GM19463 (cell line): ENCODE results near the gene TSPAN17.
"Not testable (repeated sequence)": the region's sequence is repeated elsewhere in the genome, so short reads cannot be mapped to it uniquely, and the experiment has no call there.

Source experiments
- ATAC-seq: cut with Tn5 transposase; IDR thresholded peaks from one replicate; pipeline ENCODE4 v1.9.1; 2021; ENCODE audit warnings: mild to moderate bottlenecking, moderate library complexity; ENCODE audit not compliant: unreplicated experiment

The TSPAN17 gene, protein sequence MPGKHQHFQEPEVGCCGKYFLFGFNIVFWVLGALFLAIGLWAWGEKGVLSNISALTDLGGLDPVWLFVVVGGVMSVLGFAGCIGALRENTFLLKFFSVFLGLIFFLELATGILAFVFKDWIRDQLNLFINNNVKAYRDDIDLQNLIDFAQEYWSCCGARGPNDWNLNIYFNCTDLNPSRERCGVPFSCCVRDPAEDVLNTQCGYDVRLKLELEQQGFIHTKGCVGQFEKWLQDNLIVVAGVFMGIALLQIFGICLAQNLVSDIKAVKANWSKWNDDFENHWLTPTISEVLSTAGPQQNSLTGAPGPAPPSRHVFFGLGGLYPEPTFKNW

DNA sequence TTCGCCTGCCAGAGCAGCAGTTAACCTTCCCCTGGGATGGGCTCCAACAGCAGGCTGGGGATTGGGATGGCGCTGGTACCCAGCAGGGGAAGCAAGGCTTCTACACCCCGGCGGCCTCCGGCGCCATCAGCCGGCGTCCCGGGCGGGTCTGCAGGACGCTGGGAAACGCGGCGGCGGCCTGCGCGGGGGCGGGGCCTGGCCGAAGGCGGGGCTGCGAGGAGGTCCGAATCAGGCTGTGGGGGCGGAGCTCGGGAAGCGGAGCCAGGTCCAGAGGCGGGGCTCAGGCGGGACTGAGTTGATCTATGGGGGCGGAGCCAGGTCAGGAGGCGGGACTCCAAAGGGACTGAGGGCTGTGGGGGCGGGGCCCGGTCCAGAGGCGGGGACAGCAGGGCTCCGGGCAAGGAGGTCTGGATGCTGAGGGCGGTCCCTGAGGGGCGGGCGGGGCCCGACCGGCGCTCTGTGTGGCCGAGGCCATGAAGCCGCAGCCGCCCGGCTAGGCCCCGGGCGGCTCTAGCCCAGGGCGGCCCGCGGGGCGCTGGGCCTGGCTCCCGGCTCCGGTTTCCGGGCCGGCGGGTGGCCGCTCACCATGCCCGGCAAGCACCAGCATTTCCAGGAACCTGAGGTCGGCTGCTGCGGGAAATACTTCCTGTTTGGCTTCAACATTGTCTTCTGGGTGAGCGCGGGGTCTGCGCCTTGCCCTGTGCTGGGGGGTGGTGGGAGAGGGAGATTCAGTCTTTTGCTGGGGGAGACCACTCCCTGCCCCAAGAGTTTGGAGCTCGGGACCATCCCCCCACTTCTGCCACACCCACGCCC lies at the start of gene TSPAN17:
TSPAN17 (plus strand) TSS at position 455 of the 813 bp plus-strand sequence; CDS start at position 587, 132 bp downstream.
- ATAC-seq: peak; percentile 90

DNA sequence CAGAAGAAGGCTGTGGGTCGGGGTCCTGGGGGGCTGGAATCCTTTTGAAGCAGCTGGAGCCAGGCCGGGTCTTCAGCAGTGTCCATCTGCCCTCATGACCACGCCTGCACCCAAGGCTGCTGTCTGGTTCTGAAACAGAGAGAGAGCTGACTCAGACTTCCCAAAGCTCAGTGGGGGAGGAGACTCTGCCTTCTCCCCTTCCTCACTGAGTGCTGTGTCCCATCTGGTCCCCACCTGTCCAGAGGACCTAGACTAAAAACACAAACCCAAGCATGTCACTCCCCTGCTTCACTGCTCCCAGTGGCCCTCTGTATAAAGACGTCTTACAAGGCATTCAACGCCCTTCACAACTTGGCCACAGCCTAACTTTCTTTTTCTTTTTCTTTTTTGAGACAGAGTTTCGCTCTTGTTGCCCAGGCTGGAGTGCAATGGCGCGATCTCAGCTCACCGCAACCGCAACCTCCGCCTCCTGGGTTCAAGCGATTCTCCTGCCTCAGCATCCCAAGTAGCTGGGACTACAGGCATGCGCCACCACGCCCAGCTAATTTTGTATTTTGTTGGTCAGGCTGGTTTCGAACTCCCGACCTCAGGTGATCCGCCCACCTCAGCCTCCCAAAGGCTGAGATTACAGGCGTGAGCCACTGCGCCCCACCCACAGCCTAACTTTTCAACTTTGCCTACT lies 47.4 kb upstream of the TSPAN17 start:
- not testable (repeated sequence) for ATAC-seq

DNA sequence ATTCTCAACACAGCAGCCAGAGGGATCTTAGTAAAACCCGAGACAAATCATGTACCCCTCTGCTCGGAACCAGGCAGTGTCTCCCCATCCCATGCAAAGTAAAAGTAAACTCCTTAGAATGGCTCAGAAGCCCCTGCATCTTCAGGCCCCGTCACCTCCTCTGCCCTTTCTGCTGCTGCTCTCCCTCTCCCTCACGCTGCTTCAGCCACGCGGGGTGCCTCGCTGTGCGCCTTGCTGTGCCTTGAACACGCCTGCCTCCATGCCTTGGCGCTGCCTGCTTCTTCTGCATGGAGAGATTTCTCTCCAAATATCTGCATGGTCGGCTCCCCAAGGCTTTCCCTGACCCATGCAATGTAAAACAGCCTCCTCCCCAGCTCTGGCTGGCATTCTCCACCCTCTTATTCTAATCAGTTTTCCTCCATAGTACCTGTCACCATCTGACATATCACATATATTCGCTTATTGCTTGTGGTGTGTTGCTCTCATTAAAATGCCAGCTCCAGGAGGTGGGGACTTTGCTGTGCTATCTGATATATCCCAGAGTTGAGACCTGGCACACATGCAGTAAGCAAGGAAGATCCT lies 45.3 kb upstream of the TSPAN17 start:
- no peak for ATAC-seq

DNA sequence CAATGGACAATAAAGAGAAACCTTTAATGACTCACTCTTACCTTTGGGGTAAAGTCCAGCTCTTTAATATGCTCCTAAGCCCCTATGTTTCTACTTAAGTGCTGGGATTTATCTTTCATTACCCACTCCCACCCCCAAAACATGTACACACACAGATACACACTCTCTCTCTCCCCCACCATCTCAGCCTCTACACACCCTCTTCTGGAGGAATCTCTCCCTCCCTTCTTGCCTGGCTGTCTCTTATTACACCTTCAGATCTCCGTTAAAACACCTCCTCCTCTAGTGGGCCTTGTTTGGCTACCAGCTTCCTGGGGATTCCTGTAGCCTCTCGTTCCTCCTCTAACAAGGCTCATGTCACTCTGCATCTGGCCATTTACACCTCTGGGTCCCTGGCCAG lies 44.2 kb upstream of the TSPAN17 start:
- ATAC-seq: no peak

DNA sequence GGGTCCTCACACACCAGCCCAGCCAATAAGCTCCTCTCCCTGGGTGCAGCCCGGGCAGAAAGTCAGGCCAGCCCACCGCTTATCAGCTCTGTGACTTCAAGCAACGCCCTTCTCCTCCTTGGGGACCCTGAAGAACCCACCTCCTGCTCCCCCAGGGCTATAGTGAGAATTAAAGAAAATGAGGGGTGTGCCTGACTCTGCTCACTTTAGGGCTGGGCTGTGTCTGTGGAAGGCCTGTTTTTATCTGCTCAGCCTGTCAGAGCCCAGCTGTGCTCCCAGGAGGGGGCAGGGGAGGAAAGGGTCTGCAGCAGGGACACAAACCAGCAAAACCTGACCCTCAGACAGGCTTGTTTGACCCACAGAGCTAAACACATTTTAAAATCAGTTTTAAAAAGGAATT lies 41.3 kb upstream of the TSPAN17 start:
- ATAC-seq: no peak

DNA sequence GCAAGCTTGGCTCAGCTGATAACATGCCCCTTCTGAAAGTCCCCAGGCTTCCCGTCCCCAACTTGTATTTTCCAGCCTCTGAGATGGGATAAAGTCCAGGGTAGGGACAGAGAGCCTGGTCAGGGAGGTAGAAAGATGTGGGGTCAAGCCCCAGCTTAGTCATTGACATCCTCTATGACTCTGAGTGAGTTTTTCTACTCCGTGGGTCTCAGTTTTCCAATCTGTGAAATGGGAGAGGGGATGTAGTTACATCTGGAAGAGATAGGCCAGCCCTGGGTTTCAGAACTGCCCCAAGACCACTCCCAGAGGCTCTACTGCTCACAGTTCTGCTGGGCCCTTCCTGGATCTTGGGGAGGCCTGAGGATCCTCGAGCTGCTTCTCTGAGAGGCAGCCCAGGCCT lies 40.4 kb upstream of the TSPAN17 start:
- no peak for ATAC-seq

DNA sequence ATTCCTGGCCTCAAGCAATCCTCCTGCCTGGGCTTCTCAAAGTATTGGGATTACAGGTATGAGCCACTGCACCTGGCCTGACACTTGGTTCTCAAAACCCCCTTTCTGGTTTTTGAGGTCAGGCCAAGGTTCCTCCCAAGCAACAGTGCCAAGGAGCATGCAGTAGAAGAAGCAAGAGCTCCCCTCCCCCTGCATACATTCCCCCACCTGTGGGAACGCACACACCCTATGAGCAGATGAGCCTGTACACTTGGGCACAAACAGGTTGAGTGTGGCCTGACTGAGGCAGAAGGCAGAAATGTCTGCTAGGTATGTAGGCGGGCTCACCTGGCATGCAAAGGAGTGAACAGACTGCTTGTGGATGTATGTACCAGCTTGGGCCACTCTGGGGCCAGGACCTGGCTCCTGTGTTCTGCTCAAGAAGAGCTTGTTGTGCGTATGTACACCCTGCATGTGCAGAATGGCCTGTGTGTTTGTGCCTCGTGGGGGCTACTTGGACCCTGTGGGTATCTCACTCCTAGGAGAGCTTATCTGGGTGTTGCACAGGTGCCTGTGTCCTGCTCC lies 39.1 kb upstream of the TSPAN17 start:
- no peak for ATAC-seq

DNA sequence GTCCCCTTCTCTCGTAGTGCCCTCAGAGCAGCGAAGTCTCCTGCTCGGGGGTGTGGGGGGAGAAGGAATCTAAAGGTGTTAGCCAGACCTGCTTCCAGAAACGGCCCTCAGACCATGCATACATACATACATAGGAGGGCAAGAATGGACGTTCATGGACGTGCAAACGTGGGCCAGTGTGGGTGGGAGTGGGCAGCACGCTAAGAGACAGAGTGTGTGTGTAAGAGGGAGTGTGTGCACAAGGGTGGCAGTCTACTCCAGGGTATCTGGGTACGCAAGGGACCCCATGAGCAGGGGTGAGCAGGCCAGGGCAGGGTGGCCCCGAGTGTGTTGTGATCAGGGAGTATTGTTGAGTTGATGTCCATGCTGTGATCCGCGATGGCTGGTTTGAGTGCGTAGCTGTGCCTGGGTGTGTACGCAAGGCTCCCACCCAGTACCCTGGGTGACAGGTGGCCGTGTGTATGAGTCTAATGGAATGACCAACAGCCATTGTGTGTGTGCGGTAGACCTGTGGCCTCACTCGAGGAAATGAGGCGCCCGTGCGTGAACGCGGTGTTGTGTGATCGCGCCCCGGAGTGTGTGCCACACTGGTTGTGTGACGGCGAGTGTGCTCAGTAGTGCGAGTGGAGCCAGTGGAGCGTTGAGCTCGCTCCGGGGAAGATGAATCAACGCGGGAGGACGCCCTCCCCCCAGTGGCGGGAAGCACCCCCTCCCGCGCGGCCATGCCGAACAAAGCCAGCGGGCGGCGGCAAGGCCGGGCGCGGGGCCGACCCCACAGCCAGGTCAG lies 38.2 kb upstream of the TSPAN17 start:
- ATAC-seq: peak; percentile 24

DNA sequence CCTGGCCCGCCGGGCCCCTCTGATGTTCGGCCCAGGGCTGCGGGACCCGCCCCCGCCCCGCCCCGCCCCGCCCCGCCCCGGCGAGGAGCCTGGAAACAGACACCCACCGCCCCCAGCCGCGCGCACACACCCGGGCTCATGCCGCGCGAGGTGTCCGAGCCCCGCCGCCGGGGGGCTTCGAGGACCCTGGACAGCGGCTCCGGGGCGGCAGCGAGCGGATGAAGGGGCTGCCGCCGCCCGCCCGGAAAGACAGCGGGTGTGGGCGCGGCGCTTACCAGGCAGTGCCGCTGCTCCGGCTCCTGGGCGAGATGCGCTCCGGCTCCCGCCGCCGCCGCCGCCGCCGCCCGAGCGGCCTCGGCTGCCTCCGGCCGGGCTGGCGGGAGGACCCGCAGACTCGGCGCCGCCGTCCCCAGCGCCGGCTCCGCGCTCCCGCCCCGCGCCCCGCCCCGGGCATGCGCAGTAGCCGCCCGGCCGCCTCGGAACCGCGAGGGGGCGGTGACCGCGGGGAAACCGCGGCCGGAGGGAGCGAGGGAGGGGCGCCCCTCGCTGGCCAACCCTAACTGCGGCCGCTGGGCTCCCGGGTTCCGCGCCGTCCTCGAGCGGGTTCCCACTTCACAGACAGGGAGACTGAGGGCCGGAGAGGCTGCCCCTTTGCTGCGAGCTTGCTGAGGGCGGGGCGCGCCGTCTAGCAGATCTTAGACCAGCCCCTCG lies 37.4 kb upstream of the TSPAN17 start, which contains the start of gene GPRIN1:
GPRIN1 (minus strand) TSS at position 433 of the 711 bp plus-strand sequence. CDS start 10,322 bp downstream, outside the sequence.
- peak; percentile 76 for ATAC-seq

DNA sequence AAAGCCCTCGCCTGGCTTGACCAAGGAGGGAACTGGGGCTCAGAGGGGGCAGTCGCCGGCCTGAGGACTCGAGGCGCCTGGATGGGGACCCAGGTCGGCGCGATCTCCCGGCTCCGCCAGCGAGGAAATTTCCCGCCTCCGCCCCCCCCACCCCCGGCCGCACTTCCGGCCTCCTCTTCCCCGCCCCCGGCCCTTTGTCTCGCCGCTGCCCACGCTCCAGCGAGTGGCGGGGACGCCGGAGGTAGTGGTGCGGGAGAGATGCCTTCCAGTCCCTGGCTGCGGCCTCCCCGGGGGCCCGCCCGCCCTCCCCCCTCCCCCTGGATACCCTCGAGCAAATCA lies 36.9 kb upstream of the TSPAN17 start:
- ATAC-seq: no peak

DNA sequence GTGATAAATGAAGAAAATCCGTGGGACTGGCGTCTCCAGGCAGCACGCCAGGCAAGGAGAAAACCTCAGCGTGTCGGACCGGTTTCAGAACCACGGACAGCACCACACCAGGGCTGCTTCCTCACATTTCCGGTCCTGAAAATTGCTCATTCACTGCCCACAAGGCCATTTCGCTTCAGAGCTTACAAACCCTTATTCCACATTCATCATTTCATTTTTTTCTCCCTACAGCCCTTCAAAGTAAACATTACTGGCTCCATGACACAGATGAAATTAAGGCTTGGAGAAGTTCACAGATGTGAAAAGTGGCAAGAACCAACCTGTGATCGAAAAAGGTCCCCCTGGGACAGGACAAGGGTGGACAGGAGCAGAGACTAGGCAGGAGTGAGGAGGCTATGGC lies 35.8 kb upstream of the TSPAN17 start:
- no peak for ATAC-seq

DNA sequence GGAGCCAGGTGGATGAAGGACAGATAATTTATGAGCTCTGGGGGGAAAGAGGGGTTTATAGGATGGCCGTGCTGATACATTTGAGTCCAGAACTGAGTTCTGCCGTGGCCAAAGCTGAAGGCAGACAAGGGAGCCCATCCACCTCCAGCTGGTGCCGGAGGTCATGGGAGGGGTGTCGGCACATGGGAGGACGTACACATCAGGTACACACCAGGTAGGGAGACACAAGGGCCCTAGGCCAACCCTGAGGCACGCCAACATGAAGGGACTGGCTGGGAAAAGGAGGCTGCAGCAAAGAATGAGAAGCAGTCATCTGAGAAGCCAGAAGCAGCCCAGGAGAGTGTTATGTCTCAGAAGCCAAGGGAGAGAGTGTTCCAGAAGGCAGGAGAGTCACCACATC lies 35.3 kb upstream of the TSPAN17 start:
- ATAC-seq: no peak

DNA sequence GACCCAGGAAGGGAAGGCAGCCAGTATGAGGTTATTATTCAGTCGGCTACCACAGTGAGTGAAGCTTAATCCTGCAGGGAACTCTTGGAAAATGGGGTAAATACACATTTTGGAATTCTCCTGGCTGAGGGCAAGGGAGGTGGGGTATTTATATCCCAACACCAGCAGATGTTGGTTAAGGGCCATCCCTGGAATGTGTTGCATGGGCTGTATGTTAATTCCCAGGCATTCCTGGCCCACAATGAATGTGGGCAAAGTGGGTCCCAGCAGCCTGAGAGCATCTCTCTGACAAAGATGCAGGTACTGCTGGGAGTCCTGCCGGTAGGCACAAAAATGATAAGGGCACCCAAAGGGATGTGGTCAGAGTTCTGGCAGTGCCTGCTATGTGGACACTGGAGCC lies 34.4 kb upstream of the TSPAN17 start:
- no peak for ATAC-seq

DNA sequence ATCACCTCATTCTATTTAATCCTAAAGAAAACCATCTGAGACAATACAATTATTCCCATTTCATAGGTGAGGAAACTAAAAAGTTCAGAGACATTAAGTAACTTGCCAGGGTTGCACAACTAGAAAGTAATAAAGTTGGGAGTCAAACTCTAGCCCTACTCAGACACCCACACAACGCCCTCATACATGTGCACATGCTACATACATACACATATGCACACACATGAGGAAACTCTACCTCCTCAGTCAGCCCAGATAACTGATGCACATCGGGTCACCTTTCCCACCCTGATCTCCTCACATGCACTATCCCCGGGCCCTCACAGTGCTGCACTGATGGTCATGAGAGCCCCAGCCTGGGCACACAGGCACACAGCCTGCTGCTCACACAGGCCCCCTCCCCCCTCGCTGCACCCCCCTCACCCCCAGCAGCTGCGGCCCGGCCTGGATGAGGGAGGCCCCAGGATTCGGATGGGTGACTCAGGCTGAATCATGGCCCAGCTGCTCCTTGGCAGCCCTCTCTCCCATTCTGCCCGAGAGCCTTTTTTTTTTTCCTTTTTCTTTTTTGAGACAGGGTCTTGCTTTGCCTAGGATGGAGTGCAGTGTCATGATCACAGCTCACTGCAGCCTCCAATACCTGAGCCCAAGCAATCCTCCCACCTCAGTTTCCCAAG lies 32.3 kb upstream of the TSPAN17 start:
- ATAC-seq: no peak

DNA sequence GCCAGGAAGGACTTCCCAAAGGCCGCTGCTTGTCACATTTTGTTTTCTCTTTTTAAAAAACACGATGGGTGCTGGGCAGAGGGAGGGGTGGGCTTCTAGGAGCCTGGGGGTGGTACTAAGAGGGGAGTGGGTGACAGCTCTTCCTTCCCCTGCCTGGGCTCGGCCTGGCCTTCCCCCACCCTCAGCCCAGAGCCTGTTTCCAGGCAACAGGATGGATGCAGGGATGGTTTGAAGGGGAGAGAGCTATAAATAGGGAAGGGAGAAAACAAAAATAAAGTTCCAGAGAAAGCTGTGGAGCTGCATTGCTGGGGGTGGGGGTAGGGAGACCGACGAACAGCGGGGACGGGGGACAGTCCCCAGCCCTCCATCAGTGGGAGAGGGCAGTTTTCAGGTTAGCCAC lies 30.8 kb upstream of the TSPAN17 start:
- no peak for ATAC-seq

DNA sequence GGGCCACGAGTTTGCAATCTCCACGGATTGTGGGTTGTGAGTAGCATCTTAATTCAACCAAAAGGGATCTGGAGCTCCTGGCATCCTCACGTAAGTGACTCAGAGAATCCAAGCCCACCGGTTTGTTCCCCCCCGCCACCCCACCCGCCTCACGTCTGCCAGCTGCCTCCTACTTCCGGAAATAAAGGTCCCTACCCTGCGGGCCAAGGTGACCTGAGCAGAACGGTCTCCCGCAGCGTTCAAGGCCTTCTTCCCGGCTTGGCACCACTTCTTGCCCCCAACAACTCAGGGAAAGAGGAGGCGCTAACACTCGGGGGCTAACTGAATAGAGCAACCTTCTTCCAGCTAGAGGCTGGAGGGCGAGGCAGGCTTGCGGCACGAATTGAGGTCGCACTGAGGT lies 28.5 kb upstream of the TSPAN17 start:
- no peak for ATAC-seq

DNA sequence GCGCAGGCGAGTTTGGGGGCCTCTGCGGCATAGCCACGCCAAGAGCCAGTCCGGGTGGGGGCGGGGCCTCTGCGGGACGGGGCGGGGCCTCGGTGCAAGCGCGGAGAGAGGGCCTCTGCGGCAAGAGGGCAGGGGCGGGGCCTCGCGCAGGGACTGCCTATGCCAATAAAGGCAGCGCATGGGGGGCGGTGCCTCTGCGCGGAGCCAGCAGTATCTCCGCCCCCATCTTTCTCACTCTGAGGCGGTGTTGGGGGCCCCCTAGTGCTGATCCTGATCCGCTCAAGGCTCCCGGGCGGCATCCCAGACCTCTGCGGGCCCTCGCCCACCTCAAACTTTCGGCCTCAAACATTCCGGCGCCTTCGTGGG lies 28.1 kb upstream of the TSPAN17 start:
- ATAC-seq: no peak

DNA sequence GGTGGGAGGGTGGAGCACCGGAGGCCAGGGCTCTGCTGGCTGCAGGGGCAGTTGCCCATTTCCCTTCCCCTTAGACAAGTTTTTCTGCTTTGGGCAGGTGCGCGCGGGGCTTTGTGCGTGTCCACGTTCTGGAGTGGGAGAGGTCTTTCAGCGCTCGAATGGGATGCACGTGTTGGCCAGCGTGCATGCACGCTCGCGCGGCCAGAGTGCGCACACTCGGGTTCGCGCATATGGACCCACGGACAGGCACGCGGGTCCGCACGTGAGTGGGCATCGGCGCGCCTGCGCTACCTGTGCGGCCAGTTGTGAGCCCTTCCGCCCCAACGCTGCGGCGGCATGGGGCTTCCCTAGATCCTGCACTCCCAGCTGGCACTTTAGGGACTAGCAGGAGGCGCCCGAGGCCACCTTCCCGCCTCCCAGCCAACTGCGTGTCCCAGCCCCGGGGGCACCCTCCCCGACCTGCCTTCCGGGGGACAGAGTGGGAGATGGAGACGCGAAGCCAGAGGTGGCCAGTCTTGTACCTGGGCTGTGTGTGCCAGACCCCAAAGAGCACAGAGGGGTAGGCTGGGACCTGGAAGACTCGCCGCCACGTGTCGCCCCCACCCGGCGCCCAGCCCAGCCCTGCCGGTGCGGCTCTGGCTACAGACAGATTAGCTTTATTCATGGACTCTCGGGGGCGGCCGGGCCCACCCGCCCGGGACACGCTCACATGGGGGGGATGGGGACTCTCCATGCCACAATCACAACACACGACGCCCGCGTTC lies 27.5 kb upstream of the TSPAN17 start:
- ATAC-seq: no peak
